HEK293 (cell line): ENCODE measurements around the gene RCOR2.
"Not testable (repeated sequence)": the region's sequence is repeated elsewhere in the genome, so short reads cannot be mapped to it uniquely, and the experiment has no call there.

Experiments
- CTCF ChIA-PET: fragments of 350-600 bp; formaldehyde crosslinking; extraction: SDS; loops from one replicate; lab custom pipeline; 2021; ENCODE audit warnings: antibody characterized with exemption; lab: Yijun Ruan, JAX
- POLR2A ChIA-PET: fragments of 300-600 bp; formaldehyde crosslinking; extraction: SDS; loops from one replicate; lab custom pipeline; 2020; ENCODE audit warnings: antibody characterized with exemption, inconsistent platforms; lab: Yijun Ruan, JAX
- H3K27ac ChIP-seq: fragments of 200-500 bp; sonication (Bioruptor generic); 2 replicates; pipeline ENCODE4 v1.5.1; 2014; ENCODE audit warnings: low read depth, low read length, control low read depth, inconsistent platforms; ENCODE audit errors: extremely low read depth
- H3K36me3 ChIP-seq, 2 experiments: fragments of 200-500 bp in 1 of 2; sonication (Bioruptor generic) in 1 of 2; 1 replicate in 1 of 2; 2 replicates in 1 of 2; pipeline ENCODE4 v1.5.1; 2014 to 2017; ENCODE audit warnings: inconsistent platforms in 2 of 2, low read length in 2 of 2; ENCODE audit not compliant: control insufficient read depth in 2 of 2, insufficient read depth in 1 of 2
- H3K4me1 ChIP-seq: fragments of 200-500 bp; sonication (Bioruptor generic); 2 replicates; pipeline ENCODE4 v1.5.1; 2014; ENCODE audit warnings: mild to moderate bottlenecking, low read length, inconsistent platforms; ENCODE audit not compliant: control insufficient read depth, insufficient read depth
- H3K4me3 ChIP-seq: 2 replicates; pipeline ENCODE4 v1.5.1; 2011; ENCODE audit warnings: low read depth, mild to moderate bottlenecking, control low read depth, low read length, moderate library complexity
- H3K9me3 ChIP-seq: fragments of 200-500 bp; sonication (Bioruptor generic); 2 replicates; pipeline ENCODE4 v1.5.1; 2014; ENCODE audit warnings: low read depth, low read length, inconsistent platforms; ENCODE audit not compliant: control insufficient read depth, insufficient read depth
- BCL11A ChIP-seq: fragments of 450-650 bp; formaldehyde crosslinking; IDR thresholded peaks from 2 replicates; pipeline ENCODE4 v1.5.1; 2016; ENCODE audit warnings: low read depth, missing biosample characterization, missing genetic modification characterization
- GFI1B ChIP-seq: fragments of 450-650 bp; formaldehyde crosslinking; IDR thresholded peaks from 2 replicates; pipeline ENCODE4 v1.5.1; 2016; ENCODE audit warnings: missing biosample characterization, missing genetic modification characterization
- GLI2 ChIP-seq: fragments of 450-650 bp; formaldehyde crosslinking; IDR thresholded peaks from 2 replicates; pipeline ENCODE4; 2017; ENCODE audit warnings: missing biosample characterization, missing genetic modification characterization, low read depth, borderline replicate concordance
- HOXD13 ChIP-seq: sonication (generic); formaldehyde crosslinking; IDR thresholded peaks from 2 replicates; pipeline ENCODE4 v1.8.0; 2022; ENCODE audit warnings: missing genetic modification reagents, borderline replicate concordance
- KLF7 ChIP-seq: fragments of 450-650 bp; formaldehyde crosslinking; IDR thresholded peaks from 2 replicates; pipeline ENCODE4 v1.5.1; 2016; ENCODE audit warnings: missing biosample characterization, missing genetic modification characterization, borderline replicate concordance
- KLF8 ChIP-seq: fragments of 450-650 bp; formaldehyde crosslinking; IDR thresholded peaks from 2 replicates; pipeline ENCODE4 v1.5.1; 2016; ENCODE audit warnings: missing biosample characterization, missing genetic modification characterization
- MYNN ChIP-seq: fragments of 450-650 bp; formaldehyde crosslinking; IDR thresholded peaks from 2 replicates; pipeline ENCODE4 v1.5.1; 2016; ENCODE audit warnings: missing biosample characterization, missing genetic modification characterization, borderline replicate concordance
- OSR2 ChIP-seq: fragments of 450-650 bp; formaldehyde crosslinking; IDR thresholded peaks from 2 replicates; pipeline ENCODE4 v1.5.1; 2016; ENCODE audit warnings: missing biosample characterization, missing genetic modification characterization
- SP2 ChIP-seq: fragments of 450-650 bp; formaldehyde crosslinking; IDR thresholded peaks from 2 replicates; pipeline ENCODE4 v1.5.1; 2016; ENCODE audit warnings: missing biosample characterization, missing genetic modification characterization
- WT1 ChIP-seq: fragments of 450-650 bp; formaldehyde crosslinking; IDR thresholded peaks from 2 replicates; pipeline ENCODE4 v1.5.1; 2016; ENCODE audit warnings: missing biosample characterization, missing genetic modification characterization
- ZBTB26 ChIP-seq: fragments of 450-650 bp; formaldehyde crosslinking; optimal IDR thresholded peaks from 2 replicates; pipeline ENCODE3; 2016; ENCODE audit warnings: missing biosample characterization, mild to moderate bottlenecking, missing genetic modification characterization
- ZBTB48 ChIP-seq: fragments of 450-650 bp; formaldehyde crosslinking; IDR thresholded peaks from 2 replicates; pipeline ENCODE4 v1.5.1; 2016; ENCODE audit warnings: missing biosample characterization, missing genetic modification characterization
- ZBTB49 ChIP-seq: fragments of 450-650 bp; formaldehyde crosslinking; IDR thresholded peaks from 2 replicates; pipeline ENCODE4 v1.5.1; 2016; ENCODE audit warnings: missing biosample characterization, missing genetic modification characterization, low read depth
- ZBTB6 ChIP-seq: fragments of 450-650 bp; formaldehyde crosslinking; IDR thresholded peaks from 2 replicates; pipeline ENCODE4 v1.5.1; 2017; ENCODE audit warnings: missing biosample characterization, missing genetic modification characterization
- ZFP3 ChIP-seq: fragments of 450-650 bp; formaldehyde crosslinking; IDR thresholded peaks from 2 replicates; pipeline ENCODE4 v1.5.1; 2016; ENCODE audit warnings: low read depth, missing biosample characterization, missing genetic modification characterization
- ZNF18 ChIP-seq: fragments of 450-650 bp; formaldehyde crosslinking; IDR thresholded peaks from 2 replicates; pipeline ENCODE4 v1.5.1; 2016; ENCODE audit warnings: missing biosample characterization, missing genetic modification characterization
- ZNF350 ChIP-seq: fragments of 450-650 bp; formaldehyde crosslinking; IDR thresholded peaks from 2 replicates; pipeline ENCODE4 v1.5.0; 2017; ENCODE audit warnings: missing biosample characterization, mild to moderate bottlenecking, missing genetic modification characterization
- ZNF449 ChIP-seq: fragments of 450-650 bp; formaldehyde crosslinking; IDR thresholded peaks from 2 replicates; pipeline ENCODE4 v1.5.1; 2017; ENCODE audit warnings: missing biosample characterization, mild to moderate bottlenecking, missing genetic modification characterization, moderate library complexity
- ZNF549 ChIP-seq: fragments of 450-650 bp; IDR thresholded peaks from 2 replicates; pipeline ENCODE4 v1.5.1; 2018; ENCODE audit warnings: missing biosample characterization, missing genetic modification characterization, mild to moderate bottlenecking, inconsistent platforms, moderate library complexity
- ZNF558 ChIP-seq: fragments of 450-650 bp; formaldehyde crosslinking; IDR thresholded peaks from 2 replicates; pipeline ENCODE4 v1.5.1; 2016; ENCODE audit warnings: missing biosample characterization, missing genetic modification characterization
- ZNF600 ChIP-seq: fragments of 450-650 bp; formaldehyde crosslinking; IDR thresholded peaks from 2 replicates; pipeline ENCODE4 v1.5.1; 2016; ENCODE audit warnings: missing biosample characterization, missing genetic modification characterization
- ZNF76 ChIP-seq: fragments of 450-650 bp; formaldehyde crosslinking; IDR thresholded peaks from 2 replicates; pipeline ENCODE4; 2016; ENCODE audit warnings: low read depth, missing biosample characterization, missing genetic modification characterization, borderline replicate concordance
- ZNF776 ChIP-seq: fragments of 450-650 bp; formaldehyde crosslinking; IDR thresholded peaks from 2 replicates; pipeline ENCODE4 v1.5.0; 2017; ENCODE audit warnings: missing biosample characterization, missing genetic modification characterization, borderline replicate concordance

Gene RCOR2

GRCh38 chr11:63866211-63866610 is 50.8 kb downstream of the RCOR2 start (continued):
- TF ChIP-seq ZBTB6 (tag by site-specific recombination) (no peak), ZNF449 (tag by site-specific recombination) (no peak)

- H3K4me1 ChIP-seq: peaks cover 18% of the 10 kb centered on the region
- ChIA-PET CTCF (interaction anchor here (0.7 kb wide), 1 partner anchor 43 kb away, joined by 3 read pairs; no protein-coding TSS in a partner anchor), POLR2A (interaction anchor here (2.2 kb wide), 1 partner anchor 24 kb away, joined by 6 read pairs; the partner anchor contains the start of gene MARK2)
- not testable (repeated sequence) for H3K9me3 ChIP-seq, H3K4me3 ChIP-seq, H3K27ac ChIP-seq
- peak; percentile 52; the same call in 1 of the 2 replicates for TF ChIP-seq ZNF18 (tag by site-specific recombination)
- TF ChIP-seq, all 188 proteins: peak for 1; not testable (repeated sequence) for 187
- not testable (repeated sequence) for H3K36me3 ChIP-seq
Measured at GRCh38 chr11:63863620-63864019, 53.3 kb downstream of the RCOR2 start.

- ChIA-PET POLR2A (interaction anchor here (1.5 to 2.2 kb wide), 2 partner anchors 14 to 24 kb away, joined by 4 to 6 read pairs; partner anchors contain the start of gene MARK2), CTCF (interaction anchor here (0.7 to 1.4 kb wide), 3 partner anchors 26 to 1051 kb away, joined by 3 to 5 read pairs (median 4); partner anchors contain the start of gene RCOR2)
- Histone ChIP-seq H3K9me3 (no peaks in the 10 kb centered on the region), H3K4me1 (peaks cover 18% of the 10 kb centered on the region), H3K36me3 (peaks cover 0 to 6% of the 10 kb centered on the region in 2 experiments; a peak in 1 of 3 replicates), H3K27ac (no peak overlapping the region), H3K4me3 (no peak overlapping the region)
- TF ChIP-seq GLI2: no peak
- no peak for TF ChIP-seq KLF8 (tag by site-specific recombination)
- TF ChIP-seq ZBTB49 (tag by site-specific recombination): no peak
- TF ChIP-seq ZFP3 (tag by site-specific recombination): no peak
- peak; percentile 82 for TF ChIP-seq ZNF18 (tag by site-specific recombination)
- no peak for TF ChIP-seq HOXD13 (CRISPR knock-in tag)
- TF ChIP-seq ZBTB26 (tag by site-specific recombination): no peak
- no peak for TF ChIP-seq WT1 (tag by site-specific recombination)
- no peak for TF ChIP-seq ZNF549 (tag by site-specific recombination)
- TF ChIP-seq ZNF76: no peak
- TF ChIP-seq GFI1B (tag by site-specific recombination): no peak
- no peak for TF ChIP-seq SP2
- no peak for TF ChIP-seq ZNF776
- peak; percentile 59; the same call in 1 of the 2 replicates for TF ChIP-seq ZNF558 (tag by site-specific recombination)
- no peak for TF ChIP-seq ZNF350
- peak; percentile 58 for TF ChIP-seq ZNF600
- TF ChIP-seq ZBTB48 (tag by site-specific recombination): no peak
- TF ChIP-seq MYNN (tag by site-specific recombination): no peak
- TF ChIP-seq OSR2 (tag by site-specific recombination): 0 out of 2 replicates have a peak, but pooled peaks have one; percentile 19
- TF ChIP-seq BCL11A (tag by site-specific recombination): no peak
- TF ChIP-seq KLF7 (tag by site-specific recombination): no peak
Measured at GRCh38 chr11:63862923-63863322, 54.0 kb downstream of the RCOR2 start.
